ENCODE data around the gene PPP2R2C.
A peak's percentile ranks its signal among the peaks of the same experiment; 100 is the strongest.

The PPP2R2C gene

DNA sequence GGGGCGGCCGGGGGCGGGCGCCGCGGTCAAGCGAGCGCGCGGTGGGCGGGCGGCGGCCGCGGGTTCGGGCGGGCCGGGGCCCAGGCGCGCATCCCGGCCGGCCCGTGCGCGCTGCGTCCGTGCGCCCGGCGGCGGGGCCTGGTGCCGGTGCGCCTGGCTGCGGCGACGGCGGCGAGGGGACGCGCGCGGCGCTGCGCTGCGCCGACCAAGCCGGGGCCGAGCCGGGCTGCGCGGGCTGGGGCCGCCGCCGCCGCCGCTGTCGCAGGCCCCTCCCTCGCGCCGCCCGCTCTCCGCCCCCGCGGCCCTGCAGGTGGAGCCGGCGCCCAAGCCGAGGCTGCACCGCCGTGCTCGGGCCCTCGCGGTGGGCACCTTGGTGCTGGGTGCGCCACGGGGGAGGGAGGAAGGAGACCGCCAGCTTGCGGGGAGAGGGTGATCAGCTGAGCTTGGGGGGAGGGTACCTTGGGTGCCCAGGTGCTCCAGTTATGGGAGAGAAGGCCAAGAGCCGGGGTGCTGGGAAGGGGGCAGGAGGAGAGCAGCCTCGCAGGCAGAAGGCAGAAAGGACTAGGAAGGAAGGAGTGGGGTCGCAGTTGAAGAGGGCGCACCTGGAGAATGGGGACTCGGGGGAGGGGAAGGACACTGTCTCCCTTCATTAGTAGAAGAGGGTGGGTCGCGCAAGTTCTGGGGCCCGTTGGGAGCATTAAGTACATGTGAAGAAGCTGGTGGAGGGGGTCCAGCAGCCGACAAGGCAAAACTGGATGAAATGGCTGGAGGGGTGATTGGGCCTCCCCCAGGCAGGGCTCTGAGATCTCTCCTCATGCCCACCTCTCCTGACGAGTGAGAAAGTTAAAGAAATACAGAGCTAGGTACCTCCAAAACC lies at the start of gene PPP2R2C:
Gene PPP2R2C (minus strand): TSS at position 228 of the 877 bp plus-strand sequence. CDS start 385 bp downstream, outside the sequence.
- peak; percentile 82 for DNase-seq (ENCODE audit: low spot score)

DNA sequence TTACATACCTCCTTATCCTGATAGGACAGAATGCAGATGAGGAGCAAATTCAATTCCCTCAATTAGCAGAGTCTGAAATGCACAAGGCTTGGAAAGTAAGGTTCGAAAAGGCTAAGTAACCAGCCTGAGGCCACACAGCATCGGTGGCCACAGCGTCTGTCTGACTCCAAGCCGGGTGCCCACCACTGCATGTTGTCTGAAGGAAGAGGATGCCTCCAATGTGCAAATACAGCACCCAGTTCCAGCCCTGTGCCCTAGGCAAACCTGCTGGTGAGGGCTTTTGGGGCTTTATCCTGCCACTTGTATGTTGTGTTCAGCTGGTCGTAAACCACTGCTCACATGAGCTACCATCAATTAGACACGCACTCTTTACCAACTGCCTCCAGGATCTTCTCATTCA lies 48.6 kb upstream of the PPP2R2C start:
- no peak for DNase-seq (ENCODE audit: low spot score)

DNA sequence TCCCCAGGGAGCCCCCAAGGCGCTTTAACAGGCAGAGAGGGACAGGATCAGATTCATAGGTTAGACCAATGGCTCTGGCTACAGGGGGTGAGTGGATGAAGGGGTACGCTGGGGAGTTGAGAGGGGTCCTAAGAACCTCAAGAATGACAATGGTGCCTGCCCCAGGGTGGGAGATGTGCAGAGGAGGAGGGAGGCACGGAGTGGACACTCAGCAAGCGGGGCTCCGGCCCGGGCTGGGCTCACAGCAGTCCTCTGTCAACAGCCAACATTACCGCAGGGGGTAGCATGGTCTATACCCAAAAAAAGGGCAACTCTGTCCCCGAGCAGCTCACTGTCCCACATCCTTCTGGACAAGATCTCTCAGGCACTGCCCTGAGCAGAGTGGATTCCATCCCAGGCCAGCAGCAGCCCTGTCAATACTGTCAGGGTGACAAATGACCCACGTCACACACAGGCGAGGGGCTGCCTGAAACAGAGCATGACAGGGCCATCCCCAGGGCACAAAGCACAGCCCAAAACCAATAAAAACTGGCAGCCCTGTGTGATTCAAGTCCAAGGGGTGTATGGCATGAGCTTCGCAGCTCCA lies 47.7 kb upstream of the PPP2R2C start:
- no peak for DNase-seq (ENCODE audit: low spot score)

DNA sequence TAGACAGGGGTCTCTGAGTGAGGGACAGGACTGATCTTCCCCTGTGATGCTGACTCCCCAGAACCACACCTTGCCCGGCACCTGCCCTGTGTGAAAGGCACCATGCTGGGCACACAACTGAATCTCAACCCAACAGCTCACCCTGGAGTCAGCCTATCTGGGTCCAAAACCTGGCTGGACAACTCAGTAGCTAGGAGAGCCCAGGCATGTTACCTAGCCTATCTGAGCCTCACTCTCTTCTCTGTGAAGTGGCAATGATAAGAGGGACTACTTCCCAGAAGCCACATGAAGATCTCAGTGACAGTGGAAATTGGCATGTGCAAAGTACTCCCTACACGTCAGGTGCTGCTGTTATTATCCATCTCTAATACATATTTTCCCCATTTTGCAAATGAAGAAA lies 44.8 kb upstream of the PPP2R2C start:
- no peak for DNase-seq (ENCODE audit: low spot score)

DNA sequence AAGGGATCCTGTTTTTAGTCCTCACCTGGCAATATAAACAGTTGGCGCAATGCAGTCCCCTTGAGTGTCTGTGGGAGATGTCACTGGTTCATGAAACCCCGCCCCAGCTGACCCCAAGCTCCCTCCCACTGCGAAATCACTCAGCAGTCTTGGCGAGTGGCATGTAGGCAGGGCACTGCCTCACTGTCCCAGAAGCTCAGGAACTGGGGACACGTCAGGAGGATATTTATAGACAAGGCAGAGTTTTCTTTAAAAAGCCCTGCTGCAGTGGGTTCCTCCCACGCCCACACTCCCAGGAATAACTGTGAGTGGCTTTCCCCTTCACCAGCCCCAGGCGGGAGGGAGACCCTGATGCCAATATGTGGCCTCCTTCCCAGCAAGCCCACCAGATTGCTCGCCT lies 44.3 kb upstream of the PPP2R2C start:
- DNase-seq (ENCODE audit: low spot score): no peak

DNA sequence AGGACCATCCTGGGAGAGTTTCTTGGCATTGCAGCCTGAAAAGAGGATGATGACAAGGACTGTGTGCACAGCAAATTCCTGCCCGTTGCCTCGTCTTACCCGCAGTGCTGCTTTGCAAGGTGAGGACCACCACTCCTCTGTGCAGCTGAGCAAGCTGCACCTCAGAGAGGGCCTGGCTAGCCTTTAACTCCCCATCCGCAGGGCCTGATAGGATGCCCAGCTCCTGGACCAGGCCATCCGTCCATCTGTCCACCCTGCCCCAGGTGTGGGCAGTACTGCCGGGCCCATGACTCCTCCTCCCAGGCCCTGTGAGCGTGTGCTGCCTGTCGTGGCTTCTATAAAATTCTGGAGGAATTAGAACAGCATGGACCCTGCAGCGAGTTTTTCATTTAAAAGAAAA lies 43.9 kb upstream of the PPP2R2C start:
- DNase-seq (ENCODE audit: low spot score): no peak

DNA sequence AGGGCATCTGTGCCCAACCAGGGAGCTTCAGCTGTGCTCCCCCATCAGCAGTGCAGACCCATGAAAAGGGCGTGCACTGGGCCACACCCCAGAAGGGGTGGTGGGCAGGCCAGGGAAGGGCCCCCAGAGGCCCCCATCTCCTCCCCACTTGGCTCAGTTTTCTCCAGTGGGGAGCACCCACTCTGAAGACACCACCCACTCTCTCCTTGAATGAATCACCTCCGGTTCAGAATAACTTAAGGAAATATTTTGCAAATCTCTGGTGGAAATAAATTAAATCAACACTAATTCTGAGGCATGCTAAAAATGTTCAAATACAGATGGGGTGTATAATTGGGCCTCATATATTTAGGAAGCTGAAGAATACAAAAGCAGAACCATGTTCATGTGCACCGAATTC lies 41.3 kb upstream of the PPP2R2C start:
- DNase-seq (ENCODE audit: low spot score): no peak

DNA sequence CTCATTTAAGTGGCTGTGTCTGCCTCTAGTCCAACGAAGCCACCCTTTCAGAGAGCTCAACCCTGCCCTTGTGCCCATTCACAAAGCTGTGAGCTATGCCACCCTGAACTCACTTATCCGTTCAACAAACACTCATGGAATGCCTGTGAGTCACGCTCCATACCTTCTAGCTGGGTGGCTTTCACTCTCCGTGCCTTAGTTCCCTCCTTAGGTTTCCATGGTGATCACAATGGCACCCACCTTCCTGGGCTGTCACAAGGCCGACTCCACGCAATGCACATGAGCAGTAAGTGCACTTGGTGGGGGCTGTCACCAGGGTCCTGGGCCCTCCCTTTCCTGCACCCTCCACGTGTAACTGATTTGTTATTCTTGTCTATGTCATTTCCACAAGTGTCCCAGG lies 37.2 kb upstream of the PPP2R2C start:
- DNase-seq (ENCODE audit: low spot score): no peak

DNA sequence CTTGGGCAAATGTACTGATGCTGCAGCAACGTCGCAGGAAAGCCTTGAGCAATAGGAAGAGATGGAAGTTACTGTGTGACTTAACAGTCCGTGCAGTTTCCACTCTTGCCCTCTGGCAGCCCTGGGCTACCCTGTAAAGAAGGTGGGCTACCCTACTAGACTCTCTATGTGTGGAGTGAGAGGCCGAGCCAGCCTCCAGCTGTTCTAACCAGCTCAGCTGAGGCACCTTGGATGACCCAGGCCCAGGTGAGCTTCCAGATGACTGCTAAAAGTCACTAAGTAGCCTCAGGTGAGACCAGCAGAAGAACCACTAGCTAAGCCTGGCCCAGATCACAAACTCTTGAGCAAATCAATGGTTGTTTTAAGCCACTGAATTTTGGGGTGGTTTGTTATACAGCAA lies 34.9 kb upstream of the PPP2R2C start:
- DNase-seq (ENCODE audit: low spot score): no peak

DNA sequence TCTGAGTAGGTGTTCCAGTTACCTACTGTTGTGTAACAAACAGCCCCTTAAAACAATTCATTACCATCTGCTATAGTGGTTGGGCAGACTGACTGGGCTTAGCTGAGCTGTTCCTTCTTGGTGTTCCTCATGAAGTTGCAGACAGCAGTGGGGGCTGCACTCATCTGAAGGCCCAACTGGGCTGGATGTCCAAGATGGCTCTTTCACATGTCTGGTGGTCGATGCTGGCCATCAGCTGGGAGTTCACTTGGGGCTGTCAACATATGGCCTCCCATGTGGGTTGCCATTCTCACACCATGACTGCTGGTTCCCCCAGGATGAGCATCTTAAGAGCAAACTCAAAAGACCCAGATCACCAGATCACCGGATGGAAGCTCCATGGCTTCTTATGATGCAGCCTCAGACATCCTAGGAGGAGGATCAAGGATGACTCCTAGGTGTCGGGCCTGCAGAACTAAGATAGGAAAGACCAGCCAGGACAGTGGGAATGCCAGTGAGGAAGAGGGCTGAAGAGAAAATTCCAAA lies 34.3 kb upstream of the PPP2R2C start:
- no peak for DNase-seq (ENCODE audit: low spot score)

DNA sequence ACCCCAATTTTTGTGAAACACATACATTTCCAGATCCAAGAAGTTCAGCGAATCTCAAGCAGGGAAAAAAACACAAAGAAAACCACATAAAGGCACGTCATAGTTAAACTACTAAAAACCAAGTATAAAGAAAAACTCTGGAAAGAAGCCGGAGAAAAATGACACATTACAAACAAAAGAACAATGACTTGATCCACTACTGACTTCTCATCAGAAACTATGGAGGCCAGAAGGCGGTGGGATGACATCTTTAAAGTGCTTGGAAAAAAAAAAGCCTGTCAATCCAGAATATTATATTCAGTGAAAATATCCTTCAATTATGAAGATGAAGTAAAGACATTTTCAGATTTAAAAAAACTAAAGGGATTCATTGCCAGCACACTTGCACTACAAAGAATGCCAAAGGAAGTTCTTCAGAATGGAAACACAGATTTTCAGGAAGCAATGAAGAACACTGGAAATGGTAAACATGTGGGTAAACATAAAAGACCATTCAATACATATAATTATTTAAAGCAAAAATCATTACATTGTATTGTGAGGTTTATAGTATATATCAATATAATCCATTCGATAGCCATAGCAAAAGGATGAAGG lies 32.6 kb upstream of the PPP2R2C start:
- no peak for DNase-seq (ENCODE audit: low spot score)

DNA sequence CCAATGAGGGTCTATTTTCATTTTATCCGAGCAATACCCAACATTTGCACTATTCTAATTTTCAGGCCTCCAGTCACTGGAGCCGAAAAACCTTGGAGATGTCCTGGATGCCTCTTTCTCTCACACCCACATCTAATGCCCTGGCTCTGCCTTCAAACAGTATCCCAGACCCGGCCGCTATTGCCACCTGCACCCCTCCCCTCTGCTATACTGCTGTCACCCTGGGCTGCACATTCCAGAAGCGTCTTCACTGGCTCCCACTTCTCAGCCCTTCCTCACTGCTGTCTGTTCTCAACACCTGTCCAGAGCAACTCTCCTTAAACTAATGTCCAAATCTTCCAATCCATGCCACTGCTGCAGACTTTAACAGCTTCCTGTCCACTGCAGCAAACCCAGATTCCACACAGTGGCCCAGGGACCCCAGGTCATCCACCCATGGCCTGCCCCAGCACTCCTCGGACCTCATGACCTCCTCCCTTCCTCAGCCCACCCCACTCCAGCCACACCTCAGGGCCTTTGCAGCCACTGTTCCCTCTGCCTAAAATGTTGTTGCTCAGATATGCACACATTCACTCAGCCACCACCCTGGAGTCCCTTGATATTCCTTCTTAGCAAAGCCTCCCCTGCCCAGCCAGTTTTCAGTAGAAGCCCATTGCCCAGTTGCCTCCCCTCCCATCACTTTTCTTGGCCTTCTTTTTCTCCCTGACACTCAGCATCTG lies 30.5 kb upstream of the PPP2R2C start:
- no peak for DNase-seq (ENCODE audit: low spot score)

DNA sequence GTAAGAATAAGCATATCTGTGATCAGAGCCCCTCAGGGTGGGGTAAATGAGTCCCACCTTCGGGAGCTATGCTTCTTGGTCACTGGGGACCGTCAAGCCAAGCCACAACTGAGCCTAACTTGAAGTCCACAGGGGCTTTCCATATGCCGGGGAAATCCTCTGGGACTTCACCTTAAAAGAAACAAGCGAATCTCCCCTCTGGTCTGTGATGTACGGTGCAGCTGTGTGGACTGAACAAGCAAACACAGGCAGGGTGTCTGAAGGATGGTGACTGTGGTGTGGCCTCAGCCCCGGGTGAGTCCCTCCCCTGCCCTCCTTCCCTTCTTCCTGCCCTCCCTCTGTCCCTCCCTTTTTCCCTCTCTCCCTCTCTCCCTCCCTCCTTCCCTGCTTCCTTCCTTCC lies 29.7 kb upstream of the PPP2R2C start:
- DNase-seq (ENCODE audit: low spot score): no peak

DNA sequence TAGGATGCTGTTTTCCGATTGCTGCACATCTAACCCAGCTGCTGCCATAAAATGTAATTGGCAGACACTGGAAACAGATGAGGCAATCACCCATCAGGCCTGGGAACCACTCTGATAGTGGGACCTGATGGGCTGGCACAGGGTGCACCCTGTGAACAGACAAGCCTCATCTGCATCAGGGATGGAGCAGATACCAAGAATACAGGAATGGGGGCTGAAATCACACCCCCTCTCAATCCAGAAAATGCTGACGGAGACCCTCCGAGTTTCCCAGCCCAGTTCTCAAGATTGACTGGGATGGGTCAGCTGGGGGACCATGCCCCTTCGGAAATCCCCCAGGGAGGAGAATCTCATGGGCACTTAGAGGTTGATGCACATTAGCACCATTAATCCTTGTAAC lies 28.8 kb upstream of the PPP2R2C start:
- no peak for DNase-seq (ENCODE audit: low spot score)

DNA sequence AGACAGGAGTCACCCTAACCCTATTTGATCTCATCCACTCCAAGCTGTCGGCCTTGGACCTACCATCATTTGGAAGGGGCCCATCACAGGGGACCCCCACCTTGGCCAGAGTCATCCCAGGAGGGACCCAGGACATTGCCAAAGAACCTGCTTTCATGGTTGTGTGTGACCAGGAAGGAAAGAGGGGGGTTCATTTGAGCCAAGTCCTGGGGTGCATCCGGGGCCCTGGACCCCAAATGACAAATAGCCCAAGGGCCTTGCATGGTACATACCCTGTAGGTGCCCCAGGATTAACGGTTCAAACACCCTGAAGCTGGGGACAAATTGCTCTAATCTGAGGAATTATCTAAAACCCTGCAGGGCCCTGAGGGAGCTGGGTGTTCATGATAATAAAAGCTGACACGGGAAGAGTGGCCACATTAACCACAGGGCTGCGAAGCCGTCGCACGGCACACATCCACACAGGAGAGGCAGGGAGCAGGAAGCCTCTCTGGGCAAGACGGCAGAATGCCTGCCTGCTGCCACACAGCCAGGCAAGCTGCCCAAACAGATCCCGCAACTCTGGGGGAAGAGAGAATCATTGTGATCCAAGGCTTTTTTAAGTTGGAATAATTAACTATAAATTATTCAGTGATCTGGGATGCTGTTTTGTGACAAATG lies 28.2 kb upstream of the PPP2R2C start:
- DNase-seq (ENCODE audit: low spot score): no peak

DNA sequence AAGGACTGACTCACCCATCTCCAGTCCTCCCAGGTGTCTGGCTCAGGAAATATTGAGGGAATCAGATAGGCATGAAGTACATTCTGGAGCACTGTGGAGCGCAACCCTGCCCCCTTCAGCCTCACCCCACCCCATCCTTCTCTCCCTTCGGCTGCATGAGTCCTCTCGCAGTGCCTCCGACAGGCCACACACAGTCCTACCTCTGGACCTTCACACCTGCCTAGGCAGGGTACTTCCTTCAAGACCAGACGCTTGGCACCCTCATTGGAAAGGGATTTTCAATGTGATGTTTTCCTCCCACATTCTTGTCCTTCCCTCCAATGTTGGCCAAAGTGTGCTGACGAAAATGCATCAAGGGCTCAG lies 26.8 kb upstream of the PPP2R2C start:
- DNase-seq (ENCODE audit: low spot score): no peak

DNA sequence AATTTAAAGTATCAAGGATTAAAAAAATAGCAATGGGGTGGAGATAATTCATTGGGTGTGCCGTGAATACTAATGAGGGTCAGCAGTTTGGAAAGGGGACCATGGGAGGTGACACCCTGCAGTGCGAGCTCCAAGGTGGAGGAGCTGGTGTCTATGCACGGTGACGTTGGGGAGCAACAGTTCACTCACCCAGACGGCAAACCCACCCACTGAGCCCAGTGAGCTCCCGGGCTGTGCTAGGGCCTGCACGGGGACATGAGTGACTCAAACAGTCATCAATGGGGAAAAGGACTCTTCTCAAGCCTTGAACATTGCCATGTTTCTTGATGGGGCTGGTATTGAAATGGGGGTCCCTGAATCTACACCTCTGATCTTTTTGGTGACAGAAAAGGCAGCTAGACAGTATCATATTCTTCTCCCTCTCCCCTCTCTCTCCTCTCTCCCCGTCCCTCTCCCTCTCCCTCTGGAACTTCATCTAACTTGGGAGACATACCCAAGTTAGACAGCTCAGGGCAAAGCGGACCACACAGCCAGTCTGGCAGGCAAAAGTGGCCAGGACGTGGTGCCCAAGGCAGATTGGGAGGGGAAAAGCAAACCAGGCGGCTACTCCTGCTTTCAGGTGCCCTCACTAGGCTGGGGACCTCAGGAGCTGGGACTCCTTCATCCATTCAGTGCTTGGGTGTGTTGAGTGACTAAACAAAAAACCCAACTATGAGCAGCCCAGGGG lies 26.3 kb upstream of the PPP2R2C start:
- DNase-seq (ENCODE audit: low spot score): no peak

DNA sequence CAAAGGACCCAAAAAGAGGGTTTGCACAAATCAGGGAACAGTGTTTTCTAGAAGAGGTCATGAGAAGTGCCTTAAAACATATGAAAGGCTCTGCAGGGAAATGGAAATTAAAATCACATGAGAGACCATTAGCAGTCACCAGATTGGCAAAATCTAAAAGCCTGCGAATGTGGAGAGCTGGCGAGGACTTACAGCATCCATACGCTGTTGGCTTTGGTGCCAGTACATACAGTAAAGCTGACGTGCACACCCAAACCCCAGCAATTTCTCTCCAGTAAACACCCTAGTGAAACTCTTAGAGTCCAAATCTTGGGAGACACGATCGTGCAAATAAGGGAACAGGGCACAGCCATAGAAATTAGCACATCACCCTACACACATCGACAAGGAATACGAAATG lies 25.4 kb upstream of the PPP2R2C start:
- no peak for DNase-seq (ENCODE audit: low spot score)

DNA sequence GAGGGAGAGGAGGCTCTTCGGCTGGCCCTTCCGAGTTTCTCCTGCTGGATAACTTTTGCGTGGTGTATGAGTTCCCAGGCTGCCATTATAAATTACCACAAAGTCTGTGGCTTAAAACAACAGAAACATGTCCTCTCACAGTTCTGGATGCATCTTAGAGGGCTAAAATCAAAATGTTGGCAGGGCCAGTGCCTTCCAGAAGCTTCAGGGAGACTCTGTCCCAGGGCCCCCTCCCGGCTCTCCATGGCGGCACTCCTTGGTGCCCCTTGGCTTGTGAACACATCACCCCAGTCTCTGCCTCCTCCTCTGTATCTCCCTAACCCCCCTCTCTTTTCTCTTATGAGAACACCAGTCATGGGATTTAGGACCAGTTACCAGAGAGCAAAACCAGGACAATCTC lies 23.3 kb upstream of the PPP2R2C start:
- DNase-seq (ENCODE audit: low spot score): no peak

DNA sequence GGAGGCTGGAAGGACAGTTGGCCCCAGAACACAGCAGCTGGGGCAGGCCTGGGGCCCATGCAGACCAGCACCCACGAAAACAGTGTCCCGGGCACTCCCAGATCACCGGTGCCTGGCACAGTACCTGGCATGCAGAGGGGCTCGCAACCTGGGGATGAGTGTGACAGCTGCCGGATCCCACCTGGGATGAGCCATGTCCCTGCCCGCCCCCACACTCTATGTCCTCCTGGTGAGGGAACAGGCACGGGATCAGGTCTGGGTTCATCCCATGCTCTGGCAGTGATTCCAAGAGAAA lies 22.8 kb upstream of the PPP2R2C start:
- no peak for DNase-seq (ENCODE audit: low spot score)

DNA sequence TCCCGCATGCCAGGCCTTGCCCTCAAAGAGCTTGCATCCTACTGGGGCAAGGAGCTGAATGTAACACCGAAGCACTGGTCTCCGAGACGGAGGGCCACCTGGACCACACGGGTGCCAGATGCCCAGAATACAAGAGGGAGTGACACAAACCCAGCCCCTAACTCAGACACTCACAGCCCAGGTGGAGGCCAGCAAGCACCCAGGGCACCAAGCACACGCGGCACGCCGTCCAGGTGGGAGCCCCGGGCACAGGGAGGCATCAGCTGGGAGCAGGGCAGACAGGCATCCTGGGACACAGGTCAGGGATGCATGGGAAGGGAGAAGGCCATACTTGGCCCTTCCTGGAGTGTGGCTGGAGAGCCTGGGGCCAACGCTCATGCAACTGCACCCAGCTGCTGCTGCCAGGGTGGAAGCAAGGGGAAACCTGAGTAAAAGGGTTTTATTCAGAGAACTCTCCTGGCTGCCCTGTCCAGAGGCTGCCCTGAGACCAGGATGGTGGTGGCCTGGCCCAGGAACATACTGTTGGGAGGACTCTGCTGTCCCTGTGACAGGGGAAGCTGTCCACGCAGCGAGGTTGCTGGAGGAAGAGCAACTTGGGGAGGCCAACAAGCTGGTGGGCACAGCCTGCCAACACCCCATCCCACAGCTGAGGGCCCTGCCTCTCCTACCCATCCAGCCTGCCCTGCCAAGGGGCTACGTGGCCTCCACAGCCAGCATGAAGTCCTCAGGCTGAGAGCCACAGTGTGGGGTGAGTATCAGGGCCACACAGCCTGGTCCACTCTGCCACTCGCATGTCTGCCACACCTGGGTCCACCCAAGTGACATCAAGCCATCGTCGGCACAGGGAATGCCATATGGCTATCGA lies 22.2 kb upstream of the PPP2R2C start:
- no peak for DNase-seq (ENCODE audit: low spot score)
